Vein endothelial cell (primary cell): Measurements from ENCODE around the gene RAB17. TPM values are rescaled to one million over a fixed set of nuclear protein-coding genes. Genes with fewer than 3 reads are reported as not detected.

Source experiments
- small RNA-seq: library from RNA; depleted of rRNA; stranded (forward); fragments of <200 nt; gene quantifications from one replicate; pipeline ENCODE3, GENCODE V24; 2012
- total RNA-seq: library from RNA; depleted of rRNA; stranded (reverse); fragments of >200 nt; gene quantifications from 2 replicates; pipeline ENCODE4 v1.2.3, GENCODE V29; 2012

RAB17 gene
- 2.3 and 9.5 TPM in 2 replicates for total RNA-seq

GRCh38 chr2:237590272-237591140, at the start of gene RAB17:
Gene RAB17 (minus strand): TSS chr2:237590734. CDS start chr2:237586154, 4,580 bp downstream.

GRCh38 chr2:237627441-237628246, 37.1 kb upstream of the RAB17 start, which contains the start of gene LRRFIP1:
Gene LRRFIP1 (plus strand): TSS chr2:237627587. CDS start chr2:237627645, 58 bp downstream.

GRCh38 chr2:237566401-237567235, 23.9 kb downstream of the RAB17 start, which contains the start of gene PRLH:
Gene PRLH (plus strand): TSS chr2:237566574. CDS start chr2:237566574, 0 bp downstream.

Small RNAs within 50 kb of the gene (small RNA-seq; reads per million reads assigned to genes)
- gene RNU6-1140P = 0.58 reads per million, percentile 37 among the genes with 10 or more reads in this experiment

Other genes starting within 250 kb of the RAB17 start
- gene COL6A3, start 176.6 kb downstream of the RAB17 start, total RNA-seq = 4.6 and 25.7 TPM in 2 replicates
- gene MLPH, start 103.5 kb downstream of the RAB17 start, total RNA-seq = 1.1 TPM in 1 of 2 replicates, not detected in the other
- not detected in 2 replicates for gene PRLH, start 24.2 kb downstream of the RAB17 start, total RNA-seq
- gene LRRFIP1, start 36.9 kb upstream of the RAB17 start, total RNA-seq = 174 and 223 TPM in 2 replicates
- 0.67 and 1.3 TPM in 2 replicates for gene RBM44, start 208.0 kb upstream of the RAB17 start, total RNA-seq